LHCN-M2 (cell line): ENCODE results near the gene MYO1F. TPM values are rescaled to one million over a fixed set of nuclear protein-coding genes. Genes with fewer than 3 reads are reported as not detected.

ENCODE experiments used
- DNase-seq: peaks from one replicate; pipeline ENCODE4 v3.0.0-alpha.2; 2012; ENCODE audit warnings: low read depth
- total RNA-seq: library from RNA; depleted of rRNA; stranded (reverse); fragments of >200 nt; gene quantifications from 2 replicates; pipeline ENCODE4 v1.2.3, GENCODE V29; 2014

Gene MYO1F
- total RNA-seq, 1 experiment from 2014 or later = 0.11 TPM

- no peak for DNase-seq
Observed at GRCh38 chr19:8491574-8491973, 85.7 kb downstream of the MYO1F start.

DNA sequence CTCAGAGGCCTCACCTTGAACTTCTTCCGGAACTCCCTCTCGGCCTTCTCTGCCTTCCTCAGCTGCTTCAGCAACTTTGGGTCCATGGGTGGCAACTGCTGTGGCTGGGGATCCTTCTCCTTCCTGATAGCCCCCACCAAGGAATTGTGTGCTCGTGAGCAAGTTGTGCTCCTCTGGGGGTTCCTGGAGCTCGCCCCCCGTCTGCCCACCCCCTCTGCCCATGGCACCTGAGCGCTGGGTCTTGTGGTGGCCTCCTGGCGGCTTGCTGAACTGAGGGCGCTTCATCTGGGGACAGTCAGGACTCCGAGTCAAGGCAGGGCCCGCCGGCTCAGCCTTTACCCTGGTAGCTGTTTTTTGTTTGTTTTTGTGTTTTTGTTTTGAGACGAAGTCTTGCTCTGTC lies 86.4 kb downstream of the MYO1F start:
- no peak for DNase-seq

DNA sequence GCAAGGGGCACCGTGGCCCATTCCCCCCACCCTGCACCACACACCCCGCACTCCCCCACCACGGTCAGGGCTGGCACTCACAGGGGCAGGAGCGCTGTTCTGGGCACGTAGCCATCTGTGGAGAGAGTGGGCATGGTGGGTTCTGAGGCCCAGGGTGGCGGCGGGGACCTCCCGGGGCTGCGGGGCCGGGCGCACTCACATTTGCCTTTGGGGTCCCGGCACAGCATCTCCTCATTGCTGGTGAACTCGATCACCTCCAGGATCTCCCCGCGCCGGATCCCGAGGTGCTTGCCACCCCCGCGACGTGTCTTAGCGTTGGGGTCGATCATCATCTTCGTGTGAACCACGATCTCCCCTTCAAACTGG lies 86.9 kb downstream of the MYO1F start:
- no peak for DNase-seq

DNA sequence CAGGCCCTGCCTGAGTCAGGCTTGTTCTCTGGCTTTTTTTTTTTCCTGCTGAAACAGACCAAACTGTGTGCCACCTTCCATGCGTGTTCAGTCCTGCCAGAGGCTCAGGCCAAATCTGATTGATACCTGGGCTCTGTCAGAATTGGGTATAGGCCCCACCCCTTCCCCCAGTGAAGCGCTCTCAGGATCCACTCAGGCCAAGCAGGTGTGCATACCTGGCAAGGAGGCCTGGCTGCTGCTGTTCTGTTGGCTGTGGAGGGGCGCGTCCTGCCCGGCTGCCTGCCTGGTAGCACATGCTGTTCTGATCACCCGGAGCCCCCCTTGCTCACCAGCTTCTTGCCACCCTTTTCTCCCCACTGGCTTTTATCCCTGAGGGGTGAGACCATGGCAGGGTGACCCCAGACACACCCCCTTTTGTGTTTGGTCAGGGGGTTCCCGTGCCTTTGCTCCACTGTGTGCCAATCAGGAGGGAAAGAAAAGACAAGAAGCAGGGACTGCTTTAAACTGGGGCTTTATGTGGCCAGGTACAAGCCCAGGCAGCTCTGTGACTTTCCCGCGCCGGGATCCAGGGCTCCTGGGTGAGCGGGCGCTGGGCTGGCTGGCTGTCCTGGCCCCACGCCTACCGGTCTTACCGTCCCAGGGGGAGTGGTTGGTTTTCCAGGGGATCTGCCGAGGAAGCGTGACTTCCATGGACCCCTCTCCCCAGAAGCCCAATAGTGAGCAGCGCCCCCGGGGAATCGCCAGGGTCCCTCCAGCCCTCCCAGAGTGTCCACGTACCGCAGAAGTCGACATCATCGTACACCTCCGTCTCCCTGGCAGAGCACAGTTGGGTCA lies 87.5 kb downstream of the MYO1F start:
- no peak for DNase-seq

GRCh38 chr19:8488365-8488764 lies 88.9 kb downstream of the MYO1F start:
- DNase-seq = no peak

- DNase-seq = no peak
Observed at GRCh38 chr19:8487137-8487851, 89.9 kb downstream of the MYO1F start.

DNA sequence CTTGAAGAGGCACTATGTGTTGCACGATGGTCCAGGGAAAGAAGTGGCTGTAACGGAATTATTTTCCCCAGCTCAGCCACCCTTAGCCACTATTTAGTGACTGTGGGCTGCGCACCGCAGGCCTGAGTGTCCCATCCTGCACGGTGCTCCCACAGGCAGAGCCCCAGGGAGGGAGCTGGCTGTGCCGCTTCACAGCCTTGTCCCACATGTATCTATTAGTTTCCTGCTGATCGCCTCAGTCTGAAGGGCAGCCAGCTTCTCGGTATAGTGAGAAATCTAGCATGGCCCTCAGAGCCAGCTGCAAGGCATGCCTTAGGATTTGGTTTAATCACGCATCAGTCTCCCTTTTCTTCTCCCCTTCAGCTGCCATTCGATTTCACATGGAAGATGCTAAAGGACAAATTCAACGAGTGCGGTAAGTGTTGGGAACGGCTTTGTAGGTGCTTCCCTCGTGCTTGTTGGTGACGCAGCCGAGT lies 90.5 kb downstream of the MYO1F start:
- DNase-seq = no peak

GRCh38 chr19:8485561-8486371 lies 91.5 kb downstream of the MYO1F start:
- DNase-seq = no peak

GRCh38 chr19:8484331-8484894 lies 92.8 kb downstream of the MYO1F start:
- DNase-seq = no peak

DNA sequence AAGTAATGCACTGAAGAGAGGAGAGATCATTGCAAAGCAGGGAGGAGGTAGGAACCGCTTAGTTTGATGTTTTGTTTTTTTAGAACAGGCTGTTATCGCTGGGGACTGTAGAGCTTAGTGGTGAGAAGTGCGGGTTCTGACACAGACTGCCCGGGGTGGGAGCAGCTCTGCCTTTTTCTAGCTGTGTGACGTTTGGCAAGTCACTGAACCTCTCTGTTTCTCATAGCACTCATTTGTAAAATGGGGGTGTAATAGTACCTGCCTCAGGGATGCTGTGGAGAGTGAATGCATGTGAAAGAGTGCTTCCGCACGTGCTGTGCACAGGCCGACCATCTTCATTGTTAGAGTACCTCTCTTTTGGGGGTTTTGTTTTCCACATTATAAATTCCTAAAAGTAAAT lies 94.1 kb downstream of the MYO1F start:
- no peak for DNase-seq

DNA sequence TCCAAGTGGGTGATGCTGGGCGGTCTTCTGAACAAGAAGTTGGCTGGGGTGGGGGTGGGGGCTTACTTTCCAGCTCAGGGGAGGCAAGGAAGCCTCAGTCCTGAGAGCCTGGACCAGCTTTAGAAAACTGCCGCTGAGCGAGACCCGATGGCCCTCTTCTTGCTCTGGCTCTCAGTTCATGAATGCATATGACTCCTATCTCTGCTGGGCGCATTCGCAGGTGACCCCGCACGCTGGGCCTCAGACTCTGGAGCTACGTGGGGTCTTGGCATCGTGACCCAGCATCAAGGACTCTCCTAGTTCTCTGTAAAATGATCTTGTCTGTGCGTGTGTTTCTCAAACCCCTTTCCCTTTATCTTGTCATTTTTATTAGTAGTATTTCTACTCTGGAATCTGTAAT lies 94.5 kb downstream of the MYO1F start:
- DNase-seq = no peak

- DNase-seq = no peak
Observed at GRCh38 chr19:8481616-8482015, 95.6 kb downstream of the MYO1F start.

DNA sequence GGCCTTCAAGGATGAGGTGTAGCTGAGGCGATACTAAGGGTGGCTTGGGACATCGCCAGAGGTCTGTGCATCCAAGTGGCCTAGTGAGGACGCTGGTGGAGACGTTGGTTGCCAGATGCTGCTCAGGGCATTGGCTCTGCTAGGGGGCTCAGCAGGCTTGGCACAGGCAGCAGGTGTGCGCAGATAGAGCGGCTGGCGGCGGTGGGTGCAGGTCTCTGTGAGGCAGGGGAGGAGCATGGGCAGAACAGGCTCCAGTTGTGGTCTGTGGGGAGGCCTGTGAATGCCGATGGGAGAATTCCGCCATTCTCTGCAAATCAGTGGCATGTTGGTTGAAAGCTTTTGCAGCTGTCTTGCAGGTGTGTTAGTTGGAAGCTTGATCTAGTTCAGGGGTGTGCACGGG lies 96.0 kb downstream of the MYO1F start:
- no peak for DNase-seq

DNA sequence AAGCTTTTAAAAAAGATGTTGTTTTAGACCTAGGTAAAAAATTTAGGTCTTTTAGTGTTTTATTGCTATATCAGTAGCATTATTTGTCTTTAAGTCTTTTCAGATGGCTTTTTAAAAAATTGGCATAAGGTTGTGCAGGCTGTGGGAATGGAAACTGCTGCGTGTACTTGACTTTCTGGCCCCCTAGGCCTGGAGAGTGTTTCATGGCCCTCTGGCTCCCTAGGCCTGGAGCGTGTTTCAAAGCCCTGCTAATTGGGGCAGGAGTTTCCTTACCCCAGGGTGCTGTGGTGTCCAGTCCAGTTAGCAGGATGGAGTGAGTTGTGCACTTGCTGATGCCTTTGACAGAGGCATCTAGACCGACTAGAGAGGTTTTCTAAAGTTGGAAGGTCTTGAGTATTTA lies 98.6 kb downstream of the MYO1F start:
- no peak for DNase-seq

DNA sequence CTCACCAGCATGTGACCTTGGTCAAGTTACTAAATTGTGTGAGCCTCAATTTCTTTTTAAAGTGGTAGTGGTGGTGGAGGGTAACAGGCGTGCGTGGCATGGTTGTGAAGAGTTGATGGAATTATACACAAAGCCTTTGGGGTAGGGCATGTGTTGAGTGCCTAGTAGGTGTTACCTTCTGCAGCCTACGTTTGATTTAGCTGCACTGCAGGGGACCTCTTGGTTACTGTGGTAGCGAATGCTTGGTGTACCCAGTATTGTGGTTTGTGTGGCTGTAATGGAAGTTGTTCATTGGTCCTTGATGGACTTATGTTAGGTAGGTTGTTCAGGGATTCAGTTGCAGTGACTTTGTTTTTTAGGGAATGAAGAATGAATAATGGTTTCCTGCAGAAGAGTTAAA lies 99.4 kb downstream of the MYO1F start:
- DNase-seq = no peak

- DNase-seq = no peak
Observed at GRCh38 chr19:8476524-8476923, 100.7 kb downstream of the MYO1F start.

DNA sequence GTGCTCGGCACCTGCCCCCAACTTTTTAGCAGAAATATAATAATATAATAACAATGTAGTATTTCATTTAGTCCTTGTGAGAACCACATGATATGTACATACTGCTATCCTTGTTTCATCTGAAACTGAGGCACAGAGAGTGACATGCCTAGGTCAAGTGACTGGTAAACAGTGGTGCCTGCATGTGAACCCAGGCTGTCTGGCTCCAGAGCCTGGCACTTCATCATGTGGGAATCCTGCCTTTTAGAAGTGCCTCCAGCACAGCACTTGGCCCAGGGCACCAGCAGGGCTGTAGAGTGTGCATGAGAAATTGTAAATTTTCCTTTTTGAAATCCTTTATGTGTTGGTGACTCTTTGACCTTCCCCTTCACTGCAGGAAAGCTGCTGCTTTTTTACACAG lies 102.2 kb downstream of the MYO1F start:
- no peak for DNase-seq

DNA sequence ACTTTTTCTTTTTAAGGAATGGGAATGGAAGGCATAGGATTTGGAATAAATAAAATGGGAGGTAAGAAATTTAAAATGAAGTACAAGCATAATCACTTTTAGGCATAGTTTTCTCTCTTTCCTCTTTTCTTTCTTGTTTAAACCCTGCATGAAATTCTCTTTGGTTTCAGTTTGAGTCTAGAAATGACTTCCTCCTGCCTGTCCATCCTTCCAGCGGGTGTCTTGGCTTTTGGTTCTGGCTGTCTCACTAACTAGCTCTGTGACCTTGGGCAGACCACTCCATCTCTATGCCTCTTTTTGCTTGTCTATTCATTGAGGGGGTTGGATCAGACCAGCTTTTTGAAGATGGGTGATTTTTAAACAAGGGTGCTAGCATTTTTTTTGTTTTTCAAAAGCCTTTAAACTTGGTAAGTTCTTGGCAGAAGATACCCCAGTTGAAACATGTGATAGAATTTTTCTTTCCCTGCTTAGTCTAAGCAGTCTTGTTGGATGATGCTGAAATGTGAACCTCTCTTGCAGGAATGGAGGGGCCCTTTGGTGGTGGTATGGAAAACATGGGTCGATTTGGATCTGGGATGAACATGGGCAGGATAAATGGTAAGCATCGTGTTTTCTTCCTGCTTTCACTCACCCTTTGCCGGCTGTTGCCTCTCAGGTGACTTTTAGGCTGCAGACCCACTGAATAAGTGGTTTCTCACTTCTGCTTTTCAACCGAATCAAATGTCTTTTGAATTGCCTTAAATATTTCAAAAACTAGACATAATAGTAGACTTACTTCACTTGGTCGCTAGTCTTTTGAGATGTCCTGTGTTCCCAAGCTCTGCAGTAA lies 103.4 kb downstream of the MYO1F start:
- no peak for DNase-seq
